ENCODE results near the gene IFNAR1.
"Not testable (repeated sequence)": the region's sequence is repeated elsewhere in the genome, so short reads cannot be mapped to it uniquely, and the experiment has no call there.

Gene IFNAR1

DNA sequence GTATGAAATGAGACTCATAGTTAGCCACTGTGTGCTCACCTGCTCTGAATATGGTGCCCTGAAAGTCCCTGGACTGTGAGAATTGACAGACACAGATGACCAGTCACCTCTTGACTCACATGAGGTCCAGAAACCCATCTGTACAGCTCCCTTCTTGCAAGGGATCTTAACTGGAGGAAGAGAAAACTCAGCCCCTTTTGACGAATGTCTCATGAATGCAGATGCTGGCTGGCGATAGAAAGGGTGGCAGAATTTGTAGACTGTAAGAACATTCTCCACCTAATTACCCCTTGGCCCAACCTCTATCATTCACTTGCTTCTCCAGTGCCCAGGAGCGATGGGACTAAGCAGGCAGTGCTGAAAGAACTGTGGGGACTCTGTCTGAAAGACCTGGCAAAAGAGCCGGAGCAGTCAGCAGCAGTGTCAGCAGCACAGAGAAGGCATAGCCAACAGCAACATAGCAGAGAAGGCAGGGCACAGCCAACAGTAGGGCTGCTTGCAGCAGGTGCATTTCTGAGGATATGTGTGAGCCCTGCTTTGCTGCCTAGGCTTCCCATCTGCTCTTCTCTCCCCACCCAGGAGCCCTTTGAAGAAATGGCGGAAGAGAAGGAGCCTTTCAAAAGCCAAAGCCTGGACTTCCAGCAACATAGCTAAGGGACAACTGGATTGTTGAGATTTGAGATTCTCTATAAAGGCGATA is 52.6 kb downstream of the IFNAR1 start:
- no peak for DNase-seq (ENCODE audit: low read depth)

DNA sequence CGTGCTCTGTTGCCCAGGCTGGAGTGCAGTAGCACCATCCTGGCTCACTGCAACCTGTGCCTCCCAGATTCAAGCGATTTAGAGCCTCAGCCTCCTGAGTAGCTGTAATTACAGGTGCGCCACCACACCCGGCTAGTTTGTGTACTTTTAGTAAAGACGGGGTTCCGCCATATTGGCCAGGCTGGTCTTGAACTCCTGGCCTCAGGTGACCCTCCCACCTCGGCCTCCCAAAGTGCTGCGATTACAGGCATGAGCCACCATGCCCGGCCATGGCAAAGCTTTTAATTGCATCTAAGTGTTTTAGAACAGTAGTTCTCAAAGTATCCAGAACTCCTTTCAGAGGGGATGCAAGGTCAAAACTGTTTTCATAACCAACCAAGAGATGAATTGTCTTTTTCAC is 53.3 kb downstream of the IFNAR1 start:
- DNase-seq (ENCODE audit: low read depth): no peak

DNA sequence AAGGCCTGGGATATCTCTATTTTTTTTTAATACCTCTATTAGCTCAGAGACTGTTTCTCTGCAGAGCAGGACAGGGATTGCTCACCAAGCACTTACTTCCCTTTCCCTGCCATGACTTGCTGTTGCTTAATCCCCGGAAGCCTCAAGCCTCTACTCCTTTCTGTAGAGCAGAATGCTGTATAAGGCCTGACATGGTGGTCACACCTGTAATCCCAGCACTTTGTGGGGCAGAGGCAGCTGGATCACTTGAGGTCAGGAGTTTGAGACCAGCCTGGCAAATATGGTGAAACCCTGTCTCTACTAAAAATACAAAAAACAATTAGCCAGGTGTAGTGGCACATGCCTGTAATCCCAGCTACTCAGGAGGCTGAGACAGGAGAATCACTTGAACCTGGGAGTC is 55.2 kb downstream of the IFNAR1 start:
- DNase-seq (ENCODE audit: low read depth): not testable (repeated sequence)

DNA sequence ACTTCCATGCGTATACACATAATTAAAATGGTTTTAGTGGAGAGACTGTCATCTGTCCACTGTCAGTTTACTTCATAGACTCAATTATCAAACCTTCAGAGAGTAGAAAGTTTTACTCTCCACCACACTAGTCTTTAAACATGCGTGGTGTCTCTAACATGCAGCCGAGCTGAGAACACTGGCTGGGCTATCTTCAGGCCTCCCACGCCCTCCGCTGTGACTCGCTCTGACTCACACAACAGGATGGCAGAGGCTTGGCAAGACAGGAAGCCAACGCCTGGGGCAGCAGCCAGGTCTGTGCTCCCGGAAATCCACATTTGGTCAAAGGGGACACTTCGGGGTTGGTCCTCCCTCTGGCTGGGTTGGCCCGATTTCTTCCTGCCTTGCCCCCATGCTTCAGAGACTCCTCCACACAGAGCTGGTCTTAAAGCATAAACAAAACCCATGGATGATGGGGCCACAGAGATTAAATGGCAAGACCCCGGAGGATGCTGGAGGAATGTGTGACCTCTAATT is 55.8 kb downstream of the IFNAR1 start:
- DNase-seq (ENCODE audit: low read depth): peak; percentile 80

DNA sequence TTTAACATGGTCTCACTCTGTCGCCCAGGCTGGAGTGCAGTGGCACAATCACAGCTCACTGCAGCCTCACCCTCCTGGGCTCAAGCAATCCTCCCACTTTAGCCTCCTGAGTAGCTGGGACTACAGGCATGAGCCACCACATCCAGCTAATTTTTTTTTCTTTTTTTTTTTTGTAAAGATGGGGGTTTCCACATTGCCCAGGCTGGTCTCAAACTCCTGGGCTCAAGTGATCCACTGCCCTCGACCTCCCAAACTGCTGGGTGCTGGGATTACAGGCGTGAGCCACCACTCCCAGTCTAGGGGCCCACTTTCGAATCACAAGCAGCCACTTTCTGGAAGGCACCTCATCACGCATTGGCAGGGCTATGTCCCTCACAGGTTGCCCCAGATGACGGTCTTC is 56.6 kb downstream of the IFNAR1 start:
- not testable (repeated sequence) for DNase-seq (ENCODE audit: low read depth)

DNA sequence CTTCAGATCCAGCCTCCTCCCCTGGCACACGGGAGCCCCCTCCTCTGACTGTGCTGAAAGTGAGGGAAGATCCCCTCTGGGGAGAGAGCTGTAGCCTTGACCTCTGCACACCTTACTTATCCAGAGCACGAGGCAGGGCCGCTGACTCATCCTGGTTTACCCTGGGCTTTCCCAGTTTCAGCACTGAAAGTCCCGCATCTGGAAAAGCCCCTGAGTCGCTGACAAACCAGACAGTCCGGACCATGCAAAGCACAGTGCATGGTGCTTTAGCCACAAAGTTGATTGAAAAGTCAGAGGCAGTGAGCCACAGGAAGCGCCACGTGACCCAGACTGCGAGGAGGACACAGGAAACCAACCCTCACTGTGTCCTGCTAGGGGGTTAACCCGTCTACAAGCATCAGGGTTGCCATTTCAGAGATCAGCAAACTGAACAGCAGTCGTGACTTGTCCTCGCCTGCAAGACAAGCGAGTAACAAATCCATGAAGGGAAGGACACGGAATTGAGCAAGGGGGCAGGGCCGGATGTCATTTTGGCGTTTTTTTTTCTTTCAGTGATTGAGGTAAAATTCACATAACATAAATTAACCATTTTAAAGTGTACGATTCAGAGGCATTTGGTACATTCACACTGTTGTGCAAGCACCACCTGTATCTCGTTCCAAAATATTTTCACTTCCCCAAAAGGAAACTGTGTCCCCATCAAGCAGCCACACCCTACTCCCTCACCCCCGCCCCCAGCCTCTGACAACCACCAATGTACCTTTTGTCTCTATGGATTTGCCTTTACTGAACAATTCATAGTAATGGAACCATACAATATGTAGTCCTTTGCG is 58.5 kb downstream of the IFNAR1 start:
- DNase-seq (ENCODE audit: low read depth): peak; percentile 64

DNA sequence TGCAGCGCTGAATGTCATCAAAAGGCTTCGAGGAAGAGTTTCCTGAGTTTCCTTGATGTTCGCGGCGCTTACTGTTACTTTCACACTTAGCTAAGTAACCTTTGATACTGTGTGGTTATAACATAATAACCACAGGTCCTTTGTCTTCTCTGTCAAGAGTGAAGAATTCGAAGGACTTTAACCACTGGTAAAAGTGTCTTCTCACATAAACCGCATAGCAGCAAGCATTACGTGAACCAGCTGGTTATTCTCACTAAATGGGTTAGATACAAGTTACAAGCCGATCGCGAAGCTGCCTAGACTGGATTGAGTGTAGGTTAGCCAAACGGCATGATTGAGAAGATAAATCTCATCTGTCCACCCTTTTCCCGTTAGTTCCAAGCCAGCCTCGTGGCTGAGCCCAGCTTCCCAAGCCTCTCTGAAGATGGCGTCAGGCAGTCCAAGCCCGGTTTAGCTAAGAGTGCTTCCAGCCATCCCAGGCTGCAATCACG is 60.1 kb downstream of the IFNAR1 start:
- no peak for DNase-seq (ENCODE audit: low read depth)

DNA sequence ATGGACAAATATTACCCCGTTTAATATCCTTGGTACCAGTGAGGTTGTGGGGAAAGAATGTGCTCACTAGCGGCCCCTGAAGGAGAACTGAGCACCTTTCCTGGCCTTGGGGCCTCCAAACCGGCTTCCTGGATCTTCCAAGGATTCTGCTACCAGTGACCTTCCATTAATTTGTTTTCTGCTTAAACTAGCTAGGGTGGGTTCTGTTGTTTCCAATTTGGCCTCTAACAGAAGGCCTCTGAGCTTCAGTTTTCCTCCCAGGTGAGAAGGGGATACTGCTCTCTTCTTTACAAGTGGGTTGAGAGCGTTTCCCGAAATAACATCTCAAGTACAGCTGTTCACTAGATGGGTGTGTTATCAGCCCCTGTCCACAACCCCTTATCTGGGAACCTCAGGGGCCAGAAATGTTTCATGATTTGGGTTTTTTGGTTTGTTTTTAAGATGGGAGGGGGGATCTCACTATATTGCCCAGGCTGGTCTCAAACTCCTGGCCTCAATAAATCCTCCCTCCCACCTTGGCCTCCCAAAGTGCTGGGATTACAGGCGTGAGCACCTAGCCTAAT is 61.5 kb downstream of the IFNAR1 start:
- DNase-seq (ENCODE audit: low read depth): no peak

DNA sequence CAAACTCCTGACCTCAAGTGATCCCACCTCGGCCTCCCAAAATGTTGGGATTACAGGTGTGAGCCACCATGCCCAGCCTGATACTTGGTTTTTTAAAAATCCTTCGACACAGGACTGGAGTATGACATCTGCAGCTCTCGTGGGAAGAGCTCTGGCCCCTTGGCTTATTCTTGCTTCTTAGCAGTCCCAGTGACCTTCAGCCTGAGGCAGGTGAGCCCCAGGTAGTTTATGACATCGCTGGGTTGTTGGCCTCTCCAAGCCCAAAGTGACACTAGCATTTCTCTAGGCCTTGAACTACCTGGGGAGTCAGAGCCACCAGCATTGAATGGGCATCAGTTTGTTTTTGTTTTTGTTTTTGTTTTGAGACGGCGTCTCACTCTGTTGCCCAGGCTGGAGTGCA is 62.5 kb downstream of the IFNAR1 start:
- no peak for DNase-seq (ENCODE audit: low read depth)

DNA sequence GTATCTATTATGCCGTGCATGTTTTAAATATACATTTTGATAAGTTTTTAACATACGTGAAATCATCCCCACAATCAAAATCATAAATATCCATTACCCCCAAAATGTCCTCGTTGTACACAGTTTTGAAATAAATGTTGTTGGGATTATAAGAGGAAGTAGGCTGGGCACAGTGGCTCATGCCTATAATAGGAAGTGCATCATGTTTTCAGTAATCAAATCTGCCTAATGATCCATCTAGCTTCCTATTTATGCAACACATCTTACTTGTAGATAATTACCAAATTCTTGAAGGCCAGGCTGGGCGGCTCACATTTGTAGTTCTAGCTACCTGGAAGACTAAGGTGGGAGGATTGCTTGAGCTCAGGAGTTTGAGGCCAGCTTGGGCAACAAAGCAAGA is 63.4 kb downstream of the IFNAR1 start:
- no peak for DNase-seq (ENCODE audit: low read depth)

DNA sequence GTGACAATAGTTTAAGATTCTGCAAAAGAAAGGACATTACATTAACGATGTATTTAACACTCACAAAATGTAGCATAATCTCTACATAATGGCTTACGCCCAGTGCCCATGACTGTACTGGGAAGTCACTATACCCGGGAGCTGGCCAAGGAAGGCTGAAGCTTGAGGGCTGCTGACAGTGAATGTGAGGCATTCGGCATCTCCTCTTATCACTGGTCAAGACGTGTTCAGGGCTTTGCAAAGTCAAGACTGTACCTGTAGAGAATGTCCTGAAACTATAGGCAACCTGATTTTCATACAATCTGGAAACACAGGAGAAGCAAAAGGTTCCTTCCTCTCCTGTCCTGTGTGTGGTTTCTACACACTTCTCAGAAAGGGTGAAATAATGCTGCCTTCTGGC is 65.7 kb downstream of the IFNAR1 start:
- no peak for DNase-seq (ENCODE audit: low read depth)

DNA sequence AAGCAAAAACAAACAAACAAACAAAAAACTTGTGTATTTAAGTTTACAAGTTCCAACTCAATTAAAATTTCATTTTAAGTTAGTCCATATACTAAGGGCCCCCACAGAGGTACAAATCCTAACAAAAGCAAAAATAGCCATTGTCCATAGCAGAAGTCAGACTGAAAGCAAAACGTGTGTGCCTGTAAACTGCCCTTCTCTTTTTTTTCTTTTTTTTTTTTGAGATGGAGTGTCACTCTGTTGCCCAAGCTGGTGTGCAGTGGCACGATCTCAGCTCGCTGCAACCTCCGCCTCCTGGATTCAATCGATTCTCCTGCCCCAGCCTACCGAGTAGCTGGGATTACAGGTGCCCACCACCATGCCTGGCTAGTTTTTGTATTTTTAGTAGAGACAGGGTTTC is 66.9 kb downstream of the IFNAR1 start:
- no peak for DNase-seq (ENCODE audit: low read depth)

DNA sequence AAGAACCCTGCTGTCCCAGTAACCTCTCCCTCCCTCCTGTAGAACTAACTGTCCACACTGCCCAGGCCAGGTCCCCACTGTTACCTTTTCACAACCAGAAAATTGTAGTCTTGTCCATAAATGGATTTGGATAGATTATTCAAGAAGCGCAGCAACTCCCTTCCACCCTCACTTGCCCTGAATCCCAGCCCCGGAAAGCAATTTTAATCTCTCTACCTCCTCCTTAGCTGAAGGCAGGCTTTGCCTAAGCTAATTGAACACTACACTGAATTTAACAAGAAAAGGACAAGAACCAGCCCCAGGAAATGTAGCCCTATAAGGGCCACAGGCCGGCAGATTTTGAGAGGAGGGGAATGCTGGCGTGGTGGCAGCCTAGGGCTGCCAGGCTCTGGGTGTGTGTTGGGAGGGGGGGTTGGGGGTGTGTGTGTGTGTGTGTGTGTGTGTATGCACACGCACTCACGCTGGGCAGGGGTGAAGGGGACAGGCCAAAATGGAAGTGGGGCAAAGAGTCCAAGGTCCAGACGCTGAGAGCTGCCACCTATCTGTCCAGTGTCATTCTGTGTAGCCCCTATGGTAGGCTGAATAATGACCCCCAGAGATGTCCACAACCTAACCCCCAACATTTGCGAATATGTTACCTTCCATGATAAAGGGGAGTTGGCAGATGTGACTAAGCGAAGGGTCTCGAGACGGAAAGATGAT is 67.7 kb downstream of the IFNAR1 start:
- DNase-seq (ENCODE audit: low read depth): no peak

DNA sequence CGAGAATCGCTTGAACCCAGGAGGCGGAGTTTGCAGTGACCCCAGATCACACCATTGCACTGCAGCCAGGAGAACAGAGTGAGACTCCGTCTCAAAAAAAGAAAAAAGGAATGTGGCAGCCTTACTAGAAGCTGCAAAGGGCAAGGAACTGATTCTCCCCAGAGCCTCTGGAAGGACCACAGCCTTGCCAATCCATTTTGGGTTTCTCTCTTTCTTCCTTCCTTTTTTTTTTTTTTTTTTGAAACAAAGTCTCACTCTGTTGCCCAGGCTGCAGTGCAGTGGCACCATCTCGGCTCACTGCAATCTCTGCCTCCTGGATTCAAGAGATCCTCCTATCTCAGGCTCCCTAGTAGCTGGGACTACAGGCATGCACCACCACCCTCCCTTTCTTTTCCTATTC is 68.6 kb downstream of the IFNAR1 start:
- no peak for DNase-seq (ENCODE audit: low read depth)

DNA sequence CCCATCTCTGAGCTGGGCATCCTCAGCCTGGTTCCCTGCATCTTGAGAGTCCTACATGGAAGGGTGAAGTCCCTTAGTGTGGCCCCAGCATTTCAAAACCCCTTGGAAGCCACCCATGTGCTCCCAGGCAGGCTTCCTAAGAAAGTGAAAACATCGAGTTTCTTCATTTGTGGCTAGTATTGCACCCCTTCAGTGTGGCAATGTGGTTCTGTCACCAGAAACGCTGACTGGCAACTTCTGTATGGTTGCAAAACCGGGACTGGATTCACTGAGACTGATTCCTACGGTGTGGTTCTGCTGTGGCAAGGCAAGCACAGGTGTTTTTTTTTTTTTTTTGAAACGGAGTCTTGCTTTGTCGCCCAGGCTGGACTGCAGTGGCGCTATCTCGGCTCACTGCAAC is 69.5 kb downstream of the IFNAR1 start:
- no peak for DNase-seq (ENCODE audit: low read depth)

DNA sequence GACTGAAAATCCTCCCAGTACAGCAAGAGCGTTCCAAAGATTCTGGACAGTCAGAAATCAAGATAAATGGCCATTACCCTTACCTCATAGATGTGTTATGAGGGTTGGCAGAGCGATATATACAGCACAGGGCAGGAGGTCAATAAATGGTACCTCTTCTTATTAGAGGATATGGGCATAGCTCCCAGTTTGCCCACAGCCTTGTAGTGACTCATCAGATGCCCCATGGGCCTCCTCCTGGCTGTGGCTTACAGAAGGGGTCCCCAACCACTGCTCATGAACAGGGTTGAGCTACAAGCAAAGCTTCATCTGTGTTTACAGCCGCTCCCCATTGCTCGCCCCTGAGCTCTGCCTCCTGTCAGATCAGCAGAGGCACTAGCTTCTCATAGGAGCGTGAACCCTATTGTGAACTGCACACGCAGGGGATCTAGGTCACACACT is 71.1 kb downstream of the IFNAR1 start:
- no peak for DNase-seq (ENCODE audit: low read depth)

DNA sequence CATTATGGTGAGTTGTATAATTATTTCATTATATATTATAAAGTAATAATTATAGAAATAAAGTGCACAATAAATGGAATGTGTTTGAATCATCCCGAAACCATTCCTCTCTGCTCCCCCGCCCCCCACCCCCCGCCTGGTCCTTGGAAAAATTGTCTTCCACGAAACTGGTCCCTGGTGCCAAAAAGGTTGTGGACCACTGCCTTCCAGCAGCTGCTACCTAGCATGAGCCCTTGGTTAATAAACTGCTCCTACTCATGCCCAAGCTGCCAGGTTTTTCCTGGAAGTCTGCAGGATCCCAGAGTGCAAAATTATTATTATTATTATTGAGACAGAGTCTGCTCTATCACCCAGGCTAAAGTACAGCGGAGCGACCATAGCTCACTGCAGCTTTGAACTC is 71.7 kb downstream of the IFNAR1 start:
- no peak for DNase-seq (ENCODE audit: low read depth)

DNA sequence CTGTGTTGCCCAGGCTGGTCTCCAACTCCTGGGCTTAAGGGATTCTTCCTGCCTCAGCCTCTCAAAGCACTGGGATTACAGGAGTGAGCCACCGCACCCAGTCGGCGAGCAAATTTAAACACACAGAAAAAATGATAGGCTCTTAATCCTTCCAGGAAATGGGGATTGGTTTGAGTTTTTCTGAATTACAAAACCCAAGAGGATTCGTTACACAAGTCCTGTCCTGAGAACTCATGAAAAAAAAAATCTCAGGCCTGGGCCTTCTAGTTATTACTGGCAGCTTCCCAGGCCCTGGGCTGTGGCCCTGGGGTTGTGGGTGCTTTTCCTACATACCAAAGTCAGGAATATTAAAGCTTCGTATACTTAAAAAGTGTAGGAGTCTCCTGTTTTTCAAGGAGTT is 72.2 kb downstream of the IFNAR1 start:
- DNase-seq (ENCODE audit: low read depth): no peak

DNA sequence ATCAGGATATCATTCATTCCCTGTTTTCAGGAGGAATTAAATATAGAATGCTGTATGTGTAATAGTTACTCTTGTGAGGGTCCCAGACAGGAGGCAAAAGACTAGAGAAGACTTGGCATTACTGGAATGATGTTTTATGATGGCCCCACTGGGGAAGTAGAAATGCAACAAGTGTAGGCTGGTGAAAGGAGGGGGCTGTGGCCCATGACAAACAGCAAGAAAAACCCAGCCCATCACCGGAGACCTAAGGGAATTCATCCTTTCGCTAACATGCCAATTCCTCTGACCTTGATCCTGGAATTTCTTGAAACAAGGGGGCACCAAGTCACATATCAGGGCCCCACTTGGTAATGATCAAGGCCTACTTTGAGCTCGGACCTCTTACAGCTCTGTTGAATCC is 72.9 kb downstream of the IFNAR1 start:
- no peak for DNase-seq (ENCODE audit: low read depth)

DNA sequence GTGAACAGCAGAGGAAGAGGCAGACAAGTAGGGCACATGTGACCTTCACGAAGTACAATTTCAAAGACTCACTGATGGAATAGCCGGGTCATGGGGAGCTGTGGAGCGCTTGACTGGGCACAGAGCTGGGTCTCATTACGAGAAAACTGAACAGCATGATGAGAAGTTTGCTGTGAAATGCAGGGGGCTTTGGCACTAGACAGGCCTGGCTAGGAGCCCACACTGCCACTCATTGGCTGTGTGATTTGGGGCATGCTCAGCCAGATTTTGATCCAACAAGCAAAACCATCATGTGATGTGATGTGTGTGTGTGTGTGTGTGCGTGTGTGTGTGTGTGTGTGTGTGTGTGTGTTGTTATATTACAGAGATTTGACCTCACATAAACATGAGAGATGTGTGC is 73.6 kb downstream of the IFNAR1 start:
- DNase-seq (ENCODE audit: low read depth): no peak

DNA sequence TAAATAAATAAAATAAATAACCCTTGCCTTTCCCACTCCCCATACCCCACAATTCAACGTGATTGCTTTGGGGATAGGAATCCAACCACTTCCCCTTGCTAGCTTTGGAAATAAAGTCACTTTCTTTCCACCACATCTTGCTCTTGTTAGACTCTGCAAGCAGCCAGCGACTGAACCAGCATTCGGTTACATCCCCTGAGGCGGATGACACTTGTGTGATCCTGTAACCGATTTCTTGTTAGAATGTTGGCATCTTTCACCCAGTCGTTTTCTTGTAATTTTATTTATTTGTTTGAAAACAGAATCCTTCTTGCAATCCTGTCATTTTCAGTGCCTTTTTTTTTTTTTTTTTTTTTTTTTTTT is 76.8 kb downstream of the IFNAR1 start:
- DNase-seq (ENCODE audit: low read depth): no peak

Data from activated T-helper 9 cell treated with anti-CD3 and anti-CD28 coated beads, Interleukin-2, amount 50 U/mL, for 16 hours (primary cell).